Measurements from ENCODE around the gene MAMDC2.
"Not testable (repeated sequence)": the region's sequence is repeated elsewhere in the genome, so short reads cannot be mapped to it uniquely, and the experiment has no call there.

DNA sequence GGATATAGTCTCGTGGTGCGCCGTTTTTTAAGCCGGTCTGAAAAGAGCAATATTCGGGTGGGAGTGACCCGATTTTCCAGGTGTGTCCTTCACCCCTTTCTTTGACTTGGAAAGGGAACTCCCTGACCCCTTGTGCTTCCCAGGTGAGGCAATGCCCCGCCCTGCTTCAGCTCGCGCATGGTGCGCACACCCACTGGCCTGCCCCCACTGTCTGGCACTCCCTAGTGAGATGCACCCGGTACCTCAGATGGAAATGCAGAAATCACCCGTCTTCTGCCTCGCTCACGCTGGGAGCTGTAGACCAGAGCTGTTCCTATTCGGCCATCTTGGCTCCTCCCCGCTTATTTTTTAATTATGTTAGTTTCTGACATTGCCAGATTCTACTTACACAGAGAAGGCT lies 161.1 kb downstream of the MAMDC2 start:
- not testable (repeated sequence) for TF ChIP-seq POLR2A, POLR2AphosphoS5 (IDR thresholded peaks at IDR 0.05)
- TF ChIP-seq, protein P1, sequence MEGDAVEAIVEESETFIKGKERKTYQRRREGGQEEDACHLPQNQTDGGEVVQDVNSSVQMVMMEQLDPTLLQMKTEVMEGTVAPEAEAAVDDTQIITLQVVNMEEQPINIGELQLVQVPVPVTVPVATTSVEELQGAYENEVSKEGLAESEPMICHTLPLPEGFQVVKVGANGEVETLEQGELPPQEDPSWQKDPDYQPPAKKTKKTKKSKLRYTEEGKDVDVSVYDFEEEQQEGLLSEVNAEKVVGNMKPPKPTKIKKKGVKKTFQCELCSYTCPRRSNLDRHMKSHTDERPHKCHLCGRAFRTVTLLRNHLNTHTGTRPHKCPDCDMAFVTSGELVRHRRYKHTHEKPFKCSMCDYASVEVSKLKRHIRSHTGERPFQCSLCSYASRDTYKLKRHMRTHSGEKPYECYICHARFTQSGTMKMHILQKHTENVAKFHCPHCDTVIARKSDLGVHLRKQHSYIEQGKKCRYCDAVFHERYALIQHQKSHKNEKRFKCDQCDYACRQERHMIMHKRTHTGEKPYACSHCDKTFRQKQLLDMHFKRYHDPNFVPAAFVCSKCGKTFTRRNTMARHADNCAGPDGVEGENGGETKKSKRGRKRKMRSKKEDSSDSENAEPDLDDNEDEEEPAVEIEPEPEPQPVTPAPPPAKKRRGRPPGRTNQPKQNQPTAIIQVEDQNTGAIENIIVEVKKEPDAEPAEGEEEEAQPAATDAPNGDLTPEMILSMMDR (IDR thresholded peaks at IDR 0.05) = not testable (repeated sequence)
